ENCODE results near the gene MATCAP1. TPM values are rescaled to one million over a fixed set of nuclear protein-coding genes. Genes with fewer than 3 reads are reported as not detected.

Gene MATCAP1
- total and polyA plus RNA-seq, 7 experiments from 2014 or later, result 0.48 to 88.1 (median 4.9) TPM

DNA sequence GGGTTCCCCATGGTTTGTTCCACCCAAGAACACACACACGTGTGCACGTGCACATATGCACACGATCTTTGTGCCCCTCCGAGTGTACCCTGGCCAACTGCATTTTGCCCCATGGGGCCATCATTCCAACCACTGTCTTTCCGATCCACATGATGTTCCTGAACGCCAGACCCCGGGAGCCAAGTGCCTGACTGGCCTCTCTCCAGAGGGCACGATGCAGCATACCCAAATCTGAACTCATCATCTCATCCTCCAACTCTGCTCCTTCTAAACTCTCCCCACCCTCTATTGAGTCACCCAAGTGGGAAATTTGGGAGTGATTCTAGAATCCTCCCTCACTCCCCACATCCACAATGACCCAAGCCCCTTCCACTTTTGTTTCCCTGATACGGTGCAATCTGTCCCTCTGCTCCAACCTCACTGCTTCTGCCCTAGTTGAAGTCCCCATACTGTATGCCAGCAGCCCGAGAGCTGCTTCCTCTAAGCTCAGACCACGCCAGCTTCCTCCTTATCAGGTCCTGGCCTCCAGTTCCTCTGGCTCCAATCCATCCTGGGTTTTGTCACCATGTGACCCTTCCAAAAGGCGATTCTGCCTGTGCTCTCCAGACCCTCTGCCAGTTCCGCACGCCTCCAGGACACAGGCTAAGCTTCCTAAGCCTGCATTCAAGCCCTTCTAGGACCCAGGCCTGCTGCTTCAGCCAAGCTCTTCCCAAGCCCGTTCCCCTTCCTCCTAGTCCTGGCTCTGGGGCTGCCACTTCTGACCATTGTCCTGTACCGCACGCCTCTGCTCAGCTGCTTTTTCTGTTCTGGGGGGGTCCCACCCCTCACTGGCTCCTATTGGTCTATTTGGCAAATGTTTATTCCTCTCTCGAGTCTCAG is 33.1 kb upstream of the MATCAP1 start:
- H3K4me3 Mint-ChIP-seq, result no peak overlapping the region
- no peaks in the 10 kb centered on the region for H3K9me3 Mint-ChIP-seq
- Histone ChIP-seq H3K9me3 (ENCODE audit: control insufficient read depth in 2 of 3, low read length in 3 of 3) (no peaks in the 10 kb centered on the region), H3K4me1 (ENCODE audit: control insufficient read depth in 2 of 2, insufficient read depth in 2 of 2, low read length in 2 of 2) (no peaks in the 10 kb centered on the region), H3K4me3 (ENCODE audit: low read length) (no peak overlapping the region), H3K27me3 (ENCODE audit: control insufficient read depth in 2 of 2, insufficient read depth in 2 of 2, low read length in 2 of 2) (no peaks in the 10 kb centered on the region), H3K36me3 (ENCODE audit: control insufficient read depth in 2 of 3, insufficient read depth in 3 of 3, low read length in 3 of 3) (no peaks in the 10 kb centered on the region), H3K27ac (ENCODE audit: low read depth, low read length) (no peak overlapping the region)
- DNase-seq (no peak), ATAC-seq (peak; percentile 61)
- CTCF ChIA-PET, result no interaction called here
- peak overlapping the region in 1 of 9 donors; percentile 59 for H3K27ac Mint-ChIP-seq
- POLR2A ChIA-PET, result no interaction called here
- H3K27me3 Mint-ChIP-seq, result no peaks in the 10 kb centered on the region
- intact Hi-C loops (cut with micrococcal nuclease), result no loop called here
- peaks cover 2 to 16% (median 14%) of the 10 kb centered on the region in 5 donors for H3K36me3 Mint-ChIP-seq
- H3K4me1 Mint-ChIP-seq, result peaks cover 0 to 18% (median 12%) of the 10 kb centered on the region in 7 donors

DNA sequence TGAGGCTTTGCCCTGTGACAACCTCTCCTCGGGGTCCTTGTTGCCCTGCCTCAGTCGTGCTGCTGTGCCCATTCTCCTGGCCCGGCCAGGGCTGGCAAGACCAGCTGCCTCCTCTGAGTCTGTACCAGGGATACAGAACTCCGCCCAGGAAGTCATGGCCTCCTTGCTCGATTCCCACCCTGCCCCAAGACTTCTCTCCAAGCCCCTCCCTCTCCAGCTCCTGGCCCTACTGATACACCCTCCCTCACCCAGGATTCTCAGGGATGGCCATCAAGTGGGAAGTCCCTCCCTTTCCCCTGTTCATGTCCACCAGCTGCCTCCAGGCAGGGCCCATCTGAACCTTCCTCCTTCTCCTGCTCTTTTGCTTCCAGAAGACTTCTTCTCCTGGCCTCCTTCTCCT is 31.9 kb upstream of the MATCAP1 start:
- intact Hi-C loops (cut with micrococcal nuclease), result no loop called here
- no peak for ATAC-seq
- no peak overlapping the region for H3K27ac ChIP-seq (ENCODE audit: low read depth, low read length)

DNA sequence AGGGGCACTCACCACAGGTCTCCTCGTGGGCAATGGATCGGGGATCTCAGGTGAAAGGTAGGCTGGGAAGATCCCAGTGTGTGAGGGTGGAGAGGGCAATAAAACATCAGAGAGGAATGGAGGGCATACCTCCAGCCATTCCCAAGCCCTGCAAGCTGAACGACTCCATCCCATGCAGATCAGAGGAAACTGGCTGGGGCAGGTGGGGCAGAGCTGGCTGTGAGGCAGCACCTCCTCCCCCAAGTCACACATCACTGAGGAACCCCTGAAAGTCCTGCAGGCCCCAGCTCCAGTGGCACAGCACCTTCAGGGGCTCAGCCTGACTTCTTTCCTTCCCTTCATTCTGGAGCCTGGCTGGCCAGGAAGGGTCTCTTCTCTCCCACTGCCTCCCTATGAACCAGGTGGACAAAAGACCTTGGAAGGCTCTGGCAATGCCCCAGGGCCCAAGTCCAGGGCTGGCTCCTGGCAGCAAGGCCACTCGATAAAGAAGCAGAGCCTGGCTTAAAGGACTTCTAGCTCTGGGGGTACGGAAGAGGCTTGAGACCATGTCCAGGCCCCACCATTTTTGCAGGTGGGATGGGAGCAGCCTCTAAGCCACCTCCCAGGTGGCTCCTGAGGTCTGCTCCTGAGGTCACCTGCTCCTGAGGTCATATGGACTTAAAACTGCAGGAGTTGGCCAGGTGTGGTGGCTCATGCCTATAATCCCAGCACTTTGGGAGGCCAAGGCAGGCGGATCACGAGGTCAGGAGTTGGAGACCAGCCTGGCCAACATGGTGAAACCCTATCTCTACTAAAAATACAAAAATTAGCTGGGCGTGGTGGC is 29.6 kb upstream of the MATCAP1 start:
- H3K4me3 Mint-ChIP-seq, result no peak overlapping the region
- Histone ChIP-seq H3K4me3 (ENCODE audit: low read length) (no peak overlapping the region), H3K9me3 (ENCODE audit: control insufficient read depth in 2 of 3, low read length in 3 of 3) (no peaks in the 10 kb centered on the region), H3K36me3 (ENCODE audit: control insufficient read depth in 2 of 3, insufficient read depth in 3 of 3, low read length in 3 of 3) (peaks cover 0 to 3% (median 0%) of the 10 kb centered on the region in 3 experiments), H3K27ac (ENCODE audit: low read depth, low read length) (no peak overlapping the region), H3K4me1 (ENCODE audit: control insufficient read depth in 2 of 2, insufficient read depth in 2 of 2, low read length in 2 of 2) (no peaks in the 10 kb centered on the region), H3K27me3 (ENCODE audit: control insufficient read depth in 2 of 2, insufficient read depth in 2 of 2, low read length in 2 of 2) (no peaks in the 10 kb centered on the region)
- no peak for ATAC-seq
- peaks cover 0 to 18% (median 3%) of the 10 kb centered on the region in 7 donors for H3K4me1 Mint-ChIP-seq
- no peaks in the 10 kb centered on the region for H3K27me3 Mint-ChIP-seq
- intact Hi-C loops (cut with micrococcal nuclease), result no loop called here
- peaks cover 0 to 11% (median 6%) of the 10 kb centered on the region in 5 donors for H3K36me3 Mint-ChIP-seq
- H3K27ac Mint-ChIP-seq, result no peak overlapping the region
- POLR2A ChIA-PET, result interaction anchor here (0.7 to 0.9 kb wide), 3 partner anchors 8 to 280 kb away, joined by 3 read pairs; no protein-coding TSS in a partner anchor
- DNase-seq, result no peak
- CTCF ChIA-PET, result no interaction called here
- peaks cover 0 to 1% (median 0%) of the 10 kb centered on the region in 11 donors for H3K9me3 Mint-ChIP-seq

More for the DNA sequence above, 31.9 kb upstream of the MATCAP1 start:
- ChIA-PET POLR2A (no interaction called here), CTCF (no interaction called here)
- H3K36me3 Mint-ChIP-seq, result peaks cover 0 to 15% (median 11%) of the 10 kb centered on the region in 5 donors
- peak overlapping the region in 1 of 10 donors; percentile 34 for H3K4me3 Mint-ChIP-seq
- H3K4me3 ChIP-seq (ENCODE audit: low read length), result no peak overlapping the region
- peaks cover 0 to 18% (median 9%) of the 10 kb centered on the region in 7 donors for H3K4me1 Mint-ChIP-seq
- no peaks in the 10 kb centered on the region for H3K27me3 ChIP-seq (ENCODE audit: control insufficient read depth in 2 of 2, insufficient read depth in 2 of 2, low read length in 2 of 2)
- no peak for DNase-seq
- H3K9me3 ChIP-seq (ENCODE audit: control insufficient read depth in 2 of 3, low read length in 3 of 3), result no peaks in the 10 kb centered on the region
- H3K36me3 ChIP-seq (ENCODE audit: control insufficient read depth in 2 of 3, insufficient read depth in 3 of 3, low read length in 3 of 3), result no peaks in the 10 kb centered on the region
- no peaks in the 10 kb centered on the region for H3K4me1 ChIP-seq (ENCODE audit: control insufficient read depth in 2 of 2, insufficient read depth in 2 of 2, low read length in 2 of 2)
- H3K27me3 Mint-ChIP-seq, result no peaks in the 10 kb centered on the region
- H3K9me3 Mint-ChIP-seq, result no peaks in the 10 kb centered on the region
- H3K27ac Mint-ChIP-seq, result peak overlapping the region in 3 of 9 donors; percentile 4 to 86 (median 36)

DNA sequence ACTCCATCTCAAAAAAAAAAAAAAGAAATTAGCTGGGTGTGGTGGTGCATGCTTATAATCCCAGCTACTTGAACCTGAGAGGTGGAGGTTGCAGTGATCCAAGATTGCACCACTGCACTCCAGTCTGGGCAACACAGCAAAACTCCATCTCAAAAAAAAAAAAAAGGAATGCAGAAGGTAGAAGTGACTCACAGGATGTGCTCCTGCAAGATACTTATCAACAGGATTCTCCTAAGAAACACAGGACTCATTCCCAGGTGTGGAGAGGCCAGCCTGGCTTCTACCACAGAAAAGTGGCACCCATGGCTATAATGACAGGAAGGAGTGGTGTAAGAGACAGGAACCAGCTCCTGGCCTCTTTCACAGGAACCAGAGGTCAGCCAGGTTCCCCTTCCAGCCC is 29.0 kb upstream of the MATCAP1 start:
- ATAC-seq (no peak), DNase-seq (no peak)
- no peak overlapping the region for H3K4me3 ChIP-seq (ENCODE audit: low read length)
- no peaks in the 10 kb centered on the region for H3K27me3 ChIP-seq (ENCODE audit: control insufficient read depth in 2 of 2, insufficient read depth in 2 of 2, low read length in 2 of 2)
- H3K27ac ChIP-seq (ENCODE audit: low read depth, low read length), result no peak overlapping the region
- intact Hi-C loops (cut with micrococcal nuclease), result no loop called here
- Mint-ChIP-seq H3K27me3 (no peaks in the 10 kb centered on the region), H3K9me3 (peaks cover 0 to 1% (median 0%) of the 10 kb centered on the region in 11 donors), H3K27ac (no peak overlapping the region), H3K4me1 (peaks cover 0 to 16% (median 3%) of the 10 kb centered on the region in 7 donors), H3K36me3 (peaks cover 0 to 11% (median 6%) of the 10 kb centered on the region in 5 donors), H3K4me3 (no peak overlapping the region)
- no peaks in the 10 kb centered on the region for H3K9me3 ChIP-seq (ENCODE audit: control insufficient read depth in 2 of 3, low read length in 3 of 3)
- H3K36me3 ChIP-seq (ENCODE audit: control insufficient read depth in 2 of 3, insufficient read depth in 3 of 3, low read length in 3 of 3), result peaks cover 0 to 3% (median 0%) of the 10 kb centered on the region in 3 experiments
- no peaks in the 10 kb centered on the region for H3K4me1 ChIP-seq (ENCODE audit: control insufficient read depth in 2 of 2, insufficient read depth in 2 of 2, low read length in 2 of 2)
- POLR2A ChIA-PET, result interaction anchor here (0.9 kb wide), 2 partner anchors 32 to 280 kb away, joined by 3 read pairs; no protein-coding TSS in a partner anchor
- CTCF ChIA-PET, result no interaction called here

DNA sequence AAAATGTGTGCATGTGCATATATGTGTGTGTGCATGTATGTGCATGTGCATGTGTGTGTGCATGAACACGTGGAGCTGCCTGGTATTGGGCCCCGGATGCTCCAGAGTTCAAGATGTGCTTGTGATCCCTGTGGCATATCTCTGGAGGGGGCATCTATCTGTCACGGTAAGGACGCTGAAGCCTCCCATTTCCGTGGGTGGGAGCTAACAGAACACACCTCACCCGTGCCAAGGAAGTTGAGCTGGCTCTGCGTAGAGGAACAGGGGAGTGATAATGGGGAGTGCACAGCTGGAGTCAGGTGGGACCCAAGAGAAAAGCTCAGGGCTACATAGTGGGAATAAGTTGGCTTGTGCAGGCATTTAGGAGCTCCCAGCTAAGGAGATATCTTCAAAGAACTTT is 27.9 kb upstream of the MATCAP1 start:
- Mint-ChIP-seq H3K27ac (no peak overlapping the region), H3K4me3 (no peak overlapping the region), H3K4me1 (peaks cover 0 to 9% (median 3%) of the 10 kb centered on the region in 7 donors), H3K27me3 (no peaks in the 10 kb centered on the region), H3K9me3 (peaks cover 0 to 1% (median 0%) of the 10 kb centered on the region in 11 donors), H3K36me3 (peaks cover 0 to 5% (median 0%) of the 10 kb centered on the region in 5 donors)
- intact Hi-C loops (cut with micrococcal nuclease), result no loop called here
- H3K27me3 ChIP-seq (ENCODE audit: control insufficient read depth in 2 of 2, insufficient read depth in 2 of 2, low read length in 2 of 2), result no peaks in the 10 kb centered on the region
- ATAC-seq, result no peak
- ChIA-PET CTCF (no interaction called here), POLR2A (no interaction called here)
- H3K4me3 ChIP-seq (ENCODE audit: low read length), result no peak overlapping the region
- H3K4me1 ChIP-seq (ENCODE audit: control insufficient read depth in 2 of 2, insufficient read depth in 2 of 2, low read length in 2 of 2), result no peaks in the 10 kb centered on the region
- H3K36me3 ChIP-seq (ENCODE audit: control insufficient read depth in 2 of 3, insufficient read depth in 3 of 3, low read length in 3 of 3), result peaks cover 0 to 3% (median 0%) of the 10 kb centered on the region in 3 experiments
- no peak overlapping the region for H3K27ac ChIP-seq (ENCODE audit: low read depth, low read length)
- no peaks in the 10 kb centered on the region for H3K9me3 ChIP-seq (ENCODE audit: control insufficient read depth in 2 of 3, low read length in 3 of 3)
- DNase-seq, result no peak

DNA sequence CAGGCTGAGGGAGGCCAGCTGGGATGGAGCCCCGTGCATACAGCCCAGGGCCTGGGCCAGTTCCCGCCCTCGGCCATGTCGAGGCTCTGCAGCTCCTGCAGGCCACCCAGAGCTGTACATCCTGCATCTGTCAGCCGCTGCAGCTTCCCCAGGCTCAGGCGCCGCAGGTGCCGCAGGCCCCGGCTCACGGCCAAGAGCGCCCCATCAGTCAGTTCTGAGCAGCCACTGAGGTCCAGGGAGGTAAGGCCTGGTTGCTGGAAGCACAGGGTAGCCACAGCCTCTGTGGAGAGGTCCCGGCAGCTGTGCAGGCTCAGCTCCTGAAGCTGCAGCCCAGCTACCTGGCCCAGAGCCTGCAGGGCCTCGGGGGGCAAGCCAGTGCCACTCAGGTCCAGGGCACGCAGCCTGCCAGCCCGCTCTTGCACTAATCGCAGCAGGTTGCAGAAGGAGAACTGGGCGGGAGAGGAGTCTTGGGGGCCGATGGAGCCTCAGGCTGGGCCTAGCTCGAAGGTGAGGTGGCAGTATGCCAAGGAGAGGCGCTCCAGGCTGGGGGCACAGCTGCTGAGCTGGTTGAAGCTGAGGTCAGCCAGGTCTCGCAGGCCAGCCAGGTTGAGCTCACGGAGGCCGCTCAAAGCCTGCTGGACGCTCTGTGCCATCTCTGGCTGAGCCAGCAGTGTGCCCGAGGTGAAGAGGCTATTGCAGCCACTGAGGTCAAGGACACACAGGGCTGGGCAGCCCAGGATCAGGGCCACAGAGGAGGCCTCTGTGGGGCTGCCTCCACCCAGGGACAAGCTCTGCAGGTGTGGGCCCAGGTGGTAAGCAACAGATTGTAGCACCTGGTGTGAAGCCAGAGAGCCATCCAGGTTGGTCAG is 26.5 kb upstream of the MATCAP1 start:
- ChIA-PET CTCF (no interaction called here), POLR2A (interaction anchor here (2.0 kb wide), 1 partner anchor 12 kb away, joined by 5 read pairs; no protein-coding TSS in a partner anchor)
- Histone ChIP-seq H3K4me3 (ENCODE audit: low read length) (no peak overlapping the region), H3K9me3 (ENCODE audit: control insufficient read depth in 2 of 3, low read length in 3 of 3) (no peaks in the 10 kb centered on the region), H3K36me3 (ENCODE audit: control insufficient read depth in 2 of 3, insufficient read depth in 3 of 3, low read length in 3 of 3) (peaks cover 0 to 3% (median 0%) of the 10 kb centered on the region in 3 experiments), H3K27ac (ENCODE audit: low read depth, low read length) (no peak overlapping the region), H3K4me1 (ENCODE audit: control insufficient read depth in 2 of 2, insufficient read depth in 2 of 2, low read length in 2 of 2) (no peaks in the 10 kb centered on the region), H3K27me3 (ENCODE audit: control insufficient read depth in 2 of 2, insufficient read depth in 2 of 2, low read length in 2 of 2) (no peaks in the 10 kb centered on the region)
- DNase-seq (no peak), ATAC-seq (no peak)
- H3K4me3 Mint-ChIP-seq, result no peak overlapping the region
- peaks cover 0 to 1% (median 0%) of the 10 kb centered on the region in 11 donors for H3K9me3 Mint-ChIP-seq
- H3K36me3 Mint-ChIP-seq, result peaks cover 0 to 4% (median 0%) of the 10 kb centered on the region in 5 donors
- H3K4me1 Mint-ChIP-seq, result peaks cover 0 to 5% (median 0%) of the 10 kb centered on the region in 7 donors
- intact Hi-C loops (cut with micrococcal nuclease), result no loop called here
- H3K27ac Mint-ChIP-seq, result peak overlapping the region in 1 of 9 donors; percentile 64
- H3K27me3 Mint-ChIP-seq, result no peaks in the 10 kb centered on the region

Measured in naive thymus-derived CD4-positive, alpha-beta T cell (primary cell).